ENCODE data around the gene MGMT. TPM values are rescaled to one million over a fixed set of nuclear protein-coding genes. Genes with fewer than 3 reads are reported as not detected.

Gene MGMT
- total RNA-seq, 1 donor from 2014 or later: 25.9 TPM

DNA sequence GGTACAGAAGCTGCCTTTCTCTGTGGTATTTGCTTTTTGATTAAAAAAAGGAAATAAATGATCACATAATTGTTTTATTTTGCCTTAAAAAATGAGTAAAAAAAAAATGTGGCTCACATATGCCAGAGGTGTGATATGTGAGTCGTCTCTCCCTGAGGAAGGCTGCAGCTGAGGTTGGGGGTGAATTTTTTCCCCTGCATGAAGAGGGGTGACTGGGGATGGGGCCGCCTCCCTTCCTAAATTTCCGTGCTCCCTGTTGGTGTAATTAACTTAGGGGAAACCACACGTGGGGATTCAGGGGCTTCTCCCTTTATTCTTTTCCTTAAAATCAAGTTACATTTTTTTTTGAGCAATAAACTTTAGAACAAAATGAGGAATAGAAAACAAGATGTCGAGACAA, 35.4 kb downstream of the MGMT start:
- H3K9me3 Mint-ChIP-seq (ENCODE audit: unreplicated experiment): no peaks in the 10 kb centered on the region
- H3K27ac Mint-ChIP-seq (ENCODE audit: unreplicated experiment): no peak overlapping the region
- H3K4me3 Mint-ChIP-seq (ENCODE audit: unreplicated experiment): no peak overlapping the region
- H3K27me3 Mint-ChIP-seq (ENCODE audit: unreplicated experiment): peaks cover 4% of the 10 kb centered on the region
- DNase-seq (ENCODE audit: low spot score): no peak
- no peaks in the 10 kb centered on the region for H3K4me1 Mint-ChIP-seq (ENCODE audit: unreplicated experiment)
- TF ChIP-seq, protein P1, sequence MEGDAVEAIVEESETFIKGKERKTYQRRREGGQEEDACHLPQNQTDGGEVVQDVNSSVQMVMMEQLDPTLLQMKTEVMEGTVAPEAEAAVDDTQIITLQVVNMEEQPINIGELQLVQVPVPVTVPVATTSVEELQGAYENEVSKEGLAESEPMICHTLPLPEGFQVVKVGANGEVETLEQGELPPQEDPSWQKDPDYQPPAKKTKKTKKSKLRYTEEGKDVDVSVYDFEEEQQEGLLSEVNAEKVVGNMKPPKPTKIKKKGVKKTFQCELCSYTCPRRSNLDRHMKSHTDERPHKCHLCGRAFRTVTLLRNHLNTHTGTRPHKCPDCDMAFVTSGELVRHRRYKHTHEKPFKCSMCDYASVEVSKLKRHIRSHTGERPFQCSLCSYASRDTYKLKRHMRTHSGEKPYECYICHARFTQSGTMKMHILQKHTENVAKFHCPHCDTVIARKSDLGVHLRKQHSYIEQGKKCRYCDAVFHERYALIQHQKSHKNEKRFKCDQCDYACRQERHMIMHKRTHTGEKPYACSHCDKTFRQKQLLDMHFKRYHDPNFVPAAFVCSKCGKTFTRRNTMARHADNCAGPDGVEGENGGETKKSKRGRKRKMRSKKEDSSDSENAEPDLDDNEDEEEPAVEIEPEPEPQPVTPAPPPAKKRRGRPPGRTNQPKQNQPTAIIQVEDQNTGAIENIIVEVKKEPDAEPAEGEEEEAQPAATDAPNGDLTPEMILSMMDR (IDR thresholded peaks at IDR 0.05; ENCODE audit: unreplicated experiment): no peak
- peaks cover 14% of the 10 kb centered on the region for H3K36me3 Mint-ChIP-seq (ENCODE audit: low read depth, unreplicated experiment)

DNA sequence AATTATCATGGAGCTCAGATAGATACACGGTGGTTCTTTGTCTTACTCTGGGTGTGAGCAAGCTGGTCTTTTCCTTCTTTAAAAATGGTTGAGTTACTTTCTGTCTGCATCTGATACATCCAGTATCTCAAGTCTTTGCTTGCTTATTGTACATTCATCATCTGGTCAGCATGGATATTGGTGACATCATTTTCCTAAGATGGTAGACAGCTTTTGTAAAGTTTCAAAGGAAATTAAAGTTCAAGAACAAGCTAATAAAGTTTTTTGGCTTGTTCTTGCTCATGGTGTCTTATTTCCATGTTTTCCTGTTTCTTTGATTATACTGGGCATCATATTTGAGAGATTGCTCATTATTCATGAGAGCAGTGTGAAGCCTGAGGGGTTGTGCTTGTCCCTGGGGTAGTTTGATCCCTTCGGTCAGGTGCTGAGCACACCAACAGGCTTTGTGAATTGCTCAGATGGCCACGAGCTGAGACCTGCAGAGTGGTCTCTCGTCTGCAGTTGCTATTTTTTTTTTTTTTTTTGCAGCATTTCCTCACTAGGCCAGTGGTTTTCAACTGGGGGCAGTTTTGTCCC, 38.5 kb downstream of the MGMT start:
- H3K27me3 Mint-ChIP-seq (ENCODE audit: unreplicated experiment): peaks cover 2% of the 10 kb centered on the region
- no peaks in the 10 kb centered on the region for H3K9me3 Mint-ChIP-seq (ENCODE audit: unreplicated experiment)
- H3K4me3 Mint-ChIP-seq (ENCODE audit: unreplicated experiment): no peak overlapping the region
- H3K27ac Mint-ChIP-seq (ENCODE audit: unreplicated experiment): no peak overlapping the region
- no peaks in the 10 kb centered on the region for H3K4me1 Mint-ChIP-seq (ENCODE audit: unreplicated experiment)
- no peak for DNase-seq (ENCODE audit: low spot score)
- TF ChIP-seq, protein P1 (IDR thresholded peaks at IDR 0.05; ENCODE audit: unreplicated experiment): no peak
- no peaks in the 10 kb centered on the region for H3K36me3 Mint-ChIP-seq (ENCODE audit: low read depth, unreplicated experiment)

DNA sequence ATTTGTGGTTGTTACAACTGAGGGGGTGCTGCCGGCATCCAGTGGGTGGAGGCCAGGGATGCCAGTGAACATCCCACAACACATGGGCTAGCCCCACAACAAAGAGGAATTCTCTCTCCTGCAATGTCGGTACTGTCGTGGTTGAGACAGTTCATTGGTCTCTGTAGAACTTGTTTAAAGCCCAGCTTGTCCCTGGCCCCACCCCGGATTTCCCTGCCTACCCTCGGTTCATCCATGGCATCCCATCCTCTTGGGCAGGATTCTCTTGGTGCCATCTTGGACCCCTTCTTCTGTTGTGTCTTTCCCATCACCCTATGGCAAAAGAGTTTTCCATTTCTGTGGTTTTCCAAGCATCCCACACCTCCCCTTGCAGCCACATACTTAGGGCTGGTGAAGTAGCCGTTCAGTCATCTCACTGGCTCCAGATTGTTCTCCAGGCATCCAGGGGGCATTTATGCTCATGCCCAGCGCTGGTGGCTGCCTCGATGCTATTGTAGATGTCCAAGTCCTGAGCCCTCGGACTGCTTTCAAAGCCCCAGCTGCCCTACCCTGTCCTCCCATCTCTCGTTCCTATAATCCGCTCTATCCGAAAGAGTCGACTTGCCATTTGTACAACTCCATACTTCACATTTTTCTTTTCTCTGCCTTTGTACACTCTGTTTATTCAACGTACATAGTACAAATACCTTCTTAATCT, 39.2 kb downstream of the MGMT start:
- TF ChIP-seq, protein P1 (IDR thresholded peaks at IDR 0.05; ENCODE audit: unreplicated experiment): no peak
- no peaks in the 10 kb centered on the region for H3K36me3 Mint-ChIP-seq (ENCODE audit: low read depth, unreplicated experiment)
- no peak overlapping the region for H3K27ac Mint-ChIP-seq (ENCODE audit: unreplicated experiment)
- no peaks in the 10 kb centered on the region for H3K4me1 Mint-ChIP-seq (ENCODE audit: unreplicated experiment)
- no peak overlapping the region for H3K4me3 Mint-ChIP-seq (ENCODE audit: unreplicated experiment)
- DNase-seq (ENCODE audit: low spot score): no peak
- H3K27me3 Mint-ChIP-seq (ENCODE audit: unreplicated experiment): peaks cover 2% of the 10 kb centered on the region
- no peaks in the 10 kb centered on the region for H3K9me3 Mint-ChIP-seq (ENCODE audit: unreplicated experiment)

DNA sequence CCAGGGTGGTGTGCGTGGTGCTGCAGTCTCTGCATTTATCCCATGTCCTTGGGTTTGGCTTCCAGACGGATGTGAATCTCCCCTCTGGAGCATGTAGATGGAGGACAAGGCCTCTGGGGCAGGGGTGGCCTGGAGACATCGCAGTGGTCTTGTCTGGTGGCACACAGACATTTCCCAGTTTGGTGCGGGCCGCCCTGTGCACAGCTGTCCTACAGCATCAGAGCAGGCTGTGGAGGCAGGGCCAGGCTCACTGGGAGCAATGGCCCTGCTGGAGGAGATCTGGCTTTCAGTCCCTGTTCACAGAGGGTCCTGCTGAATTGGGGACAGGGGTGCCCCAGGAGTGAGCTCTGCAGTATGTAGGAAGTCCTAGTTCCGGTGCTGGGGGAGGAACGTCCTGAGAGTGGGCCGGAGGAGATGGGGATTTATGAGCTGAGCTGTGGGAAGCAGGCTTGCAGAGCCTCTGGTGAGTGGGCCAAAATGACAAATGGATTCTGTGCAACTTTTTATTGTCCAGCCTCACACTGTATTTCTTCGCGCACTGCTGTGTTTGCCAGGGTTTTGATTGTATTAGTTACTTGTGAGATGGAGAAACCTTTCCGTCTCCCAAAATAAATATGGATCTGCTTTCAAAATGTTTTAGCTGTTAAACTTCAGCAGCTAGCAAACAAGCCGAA, 40.3 kb downstream of the MGMT start:
- Mint-ChIP-seq H3K4me3 (ENCODE audit: unreplicated experiment) (no peak overlapping the region), H3K27ac (ENCODE audit: unreplicated experiment) (no peak overlapping the region), H3K4me1 (ENCODE audit: unreplicated experiment) (no peaks in the 10 kb centered on the region), H3K9me3 (ENCODE audit: unreplicated experiment) (no peaks in the 10 kb centered on the region), H3K27me3 (ENCODE audit: unreplicated experiment) (peaks cover 2% of the 10 kb centered on the region), H3K36me3 (ENCODE audit: low read depth, unreplicated experiment) (no peaks in the 10 kb centered on the region)
- no peak for DNase-seq (ENCODE audit: low spot score)
- TF ChIP-seq, protein P1 (IDR thresholded peaks at IDR 0.05; ENCODE audit: unreplicated experiment): no peak

DNA sequence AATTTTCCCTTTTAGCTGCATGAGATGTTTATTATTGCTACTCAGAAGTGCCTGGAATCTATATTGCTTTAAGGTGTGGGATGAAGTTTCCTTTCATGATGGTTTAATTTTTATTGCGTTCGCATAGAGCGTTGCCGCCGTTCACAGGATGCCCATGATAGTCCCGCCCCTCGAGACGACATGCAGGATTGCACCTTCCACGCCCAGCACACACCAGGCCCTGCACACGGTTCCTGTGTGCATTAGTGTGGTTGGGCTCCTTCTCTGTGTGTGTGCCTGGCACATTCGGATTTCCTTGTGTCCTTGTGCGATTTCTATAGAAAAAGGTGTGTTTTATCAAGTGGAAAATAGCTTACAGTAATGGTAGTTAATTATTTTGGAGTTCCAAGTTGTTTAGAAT, 42.1 kb downstream of the MGMT start:
- no peak for DNase-seq (ENCODE audit: low spot score)
- Mint-ChIP-seq H3K27me3 (ENCODE audit: unreplicated experiment) (peaks cover 2% of the 10 kb centered on the region), H3K27ac (ENCODE audit: unreplicated experiment) (no peak overlapping the region), H3K9me3 (ENCODE audit: unreplicated experiment) (no peaks in the 10 kb centered on the region), H3K4me1 (ENCODE audit: unreplicated experiment) (no peaks in the 10 kb centered on the region), H3K4me3 (ENCODE audit: unreplicated experiment) (no peak overlapping the region), H3K36me3 (ENCODE audit: low read depth, unreplicated experiment) (no peaks in the 10 kb centered on the region)
- TF ChIP-seq, protein P1 (IDR thresholded peaks at IDR 0.05; ENCODE audit: unreplicated experiment): no peak
